COLO668 (cell line): ENCODE measurements around the gene CFAP97D2.
"Not testable (repeated sequence)": the region's sequence is repeated elsewhere in the genome, so short reads cannot be mapped to it uniquely, and the experiment has no call there.

Source experiments
- DNase-seq: peaks from one replicate; lab custom pipeline; 2025; ENCODE audit not compliant: unreplicated experiment; lab: John Stamatoyannopoulos, UW

CFAP97D2 gene

GRCh38 chr13:114179087-114179658 is at the start of gene CFAP97D2:
Gene CFAP97D2 (plus strand): TSS chr13:114179257. CDS start chr13:114179331, 74 bp downstream.
- no peak for DNase-seq

GRCh38 chr13:114129649-114130062 is 49.4 kb upstream of the CFAP97D2 start:
- DNase-seq, result no peak

- DNase-seq, result no peak
Observed at GRCh38 chr13:114130131-114130836, 48.8 kb upstream of the CFAP97D2 start.

GRCh38 chr13:114130837-114131582 is 48.0 kb upstream of the CFAP97D2 start:
- DNase-seq, result peak; percentile 89

GRCh38 chr13:114131583-114132418 is 47.3 kb upstream of the CFAP97D2 start:
- DNase-seq, result peak; percentile 83

- DNase-seq, result peak; percentile 94
Observed at GRCh38 chr13:114132419-114133121, 46.5 kb upstream of the CFAP97D2 start, which contains the start of gene RASA3. Gene RASA3 (minus strand): TSS chr13:114132623. CDS start chr13:114132489, 134 bp downstream.

GRCh38 chr13:114133126-114133525 is 45.9 kb upstream of the CFAP97D2 start:
- DNase-seq, result not testable (repeated sequence)

- not testable (repeated sequence) for DNase-seq
Observed at GRCh38 chr13:114133552-114133951, 45.5 kb upstream of the CFAP97D2 start.

- DNase-seq, result no peak
Observed at GRCh38 chr13:114134111-114134943, 44.7 kb upstream of the CFAP97D2 start.

- no peak for DNase-seq
Observed at GRCh38 chr13:114134944-114135610, 44.0 kb upstream of the CFAP97D2 start.

GRCh38 chr13:114135731-114136171 is 43.3 kb upstream of the CFAP97D2 start:
- no peak for DNase-seq

GRCh38 chr13:114136576-114136975 is 42.5 kb upstream of the CFAP97D2 start:
- DNase-seq, result no peak

GRCh38 chr13:114140131-114140905 is 38.7 kb upstream of the CFAP97D2 start:
- DNase-seq, result no peak

GRCh38 chr13:114140906-114141250 is 38.2 kb upstream of the CFAP97D2 start:
- no peak for DNase-seq

- no peak for DNase-seq
Observed at GRCh38 chr13:114141261-114141996, 37.6 kb upstream of the CFAP97D2 start.

GRCh38 chr13:114142137-114142550 is 36.9 kb upstream of the CFAP97D2 start:
- no peak for DNase-seq
